DND-41 (cell line): ENCODE data around the gene BTBD2.

Source experiments
- ATAC-seq: fragments of 200-7000 bp; cut with Tn5 transposase; 3 replicates; pipeline ENCODE4 v1.9.1; 2021; ENCODE audit warnings: low read depth; ENCODE audit not compliant: insufficient read depth
- DNase-seq: peaks from one replicate; pipeline ENCODE4 v3.0.0-alpha.2; 2020
- H2AFZ ChIP-seq: 2 replicates; pipeline ENCODE4 v1.6.0; 2012; ENCODE audit warnings: low read depth, low read length
- H3K27ac ChIP-seq: 2 replicates; pipeline ENCODE4 v1.5.1; 2012; ENCODE audit warnings: low read length, inconsistent platforms
- H3K27me3 ChIP-seq: fragments of 200-600 bp; sonication (generic); 2 replicates; pipeline ENCODE4 v1.6.0; 2012; ENCODE audit warnings: low read length, mild to moderate bottlenecking, inconsistent platforms; ENCODE audit not compliant: insufficient read depth, poor library complexity
- H3K36me3 ChIP-seq: 2 replicates; pipeline ENCODE4 v1.5.1; 2012; ENCODE audit warnings: low read length, inconsistent platforms; ENCODE audit not compliant: insufficient read depth
- H3K4me1 ChIP-seq: 2 replicates; pipeline ENCODE4 v1.5.1; 2012; ENCODE audit warnings: mild to moderate bottlenecking, low read length; ENCODE audit not compliant: insufficient read depth
- H3K4me2 ChIP-seq: 2 replicates; pipeline ENCODE4 v1.6.0; 2012; ENCODE audit warnings: mild to moderate bottlenecking, moderate library complexity, low read length, inconsistent platforms; ENCODE audit not compliant: insufficient read depth
- H3K4me3 ChIP-seq, 2 experiments: fragments of 200-600 bp in 1 of 2; shearing (Covaris generic) in 1 of 2; 2 replicates each; pipeline ENCODE4 v1.5.1; 2012 to 2016; ENCODE audit warnings: inconsistent platforms in 2 of 2, low read length in 2 of 2, mild to moderate bottlenecking in 2 of 2, low read depth in 1 of 2, moderate library complexity in 1 of 2
- H3K79me2 ChIP-seq: 2 replicates; pipeline ENCODE4 v1.6.0; 2012; ENCODE audit warnings: low read length, inconsistent platforms; ENCODE audit not compliant: insufficient read depth
- H3K9ac ChIP-seq: 2 replicates; pipeline ENCODE4 v1.6.0; 2012; ENCODE audit warnings: low read depth, mild to moderate bottlenecking, inconsistent platforms, low read length, moderate library complexity
- H3K9me3 ChIP-seq: 2 replicates; pipeline ENCODE4 v1.5.1; 2012; ENCODE audit warnings: low read length, moderate library complexity, mild to moderate bottlenecking, inconsistent platforms; ENCODE audit not compliant: insufficient read depth, severe bottlenecking
- H4K20me1 ChIP-seq: 2 replicates; pipeline ENCODE4 v1.6.0; 2012; ENCODE audit warnings: low read length; ENCODE audit not compliant: insufficient read depth
- CTCF ChIP-seq: IDR thresholded peaks from 2 replicates; pipeline ENCODE4 v1.5.1; 2012; ENCODE audit warnings: borderline replicate concordance, low read length, moderate library complexity, mild to moderate bottlenecking; ENCODE audit not compliant: poor library complexity, severe bottlenecking; ENCODE audit errors: extremely low read depth
- EZH2 ChIP-seq: IDR thresholded peaks from 3 replicates; pipeline ENCODE4 v1.6.1; 2012; ENCODE audit warnings: borderline replicate concordance, low read depth, mild to moderate bottlenecking, moderate library complexity, low read length, inconsistent platforms; ENCODE audit not compliant: severe bottlenecking

Gene BTBD2

DNA sequence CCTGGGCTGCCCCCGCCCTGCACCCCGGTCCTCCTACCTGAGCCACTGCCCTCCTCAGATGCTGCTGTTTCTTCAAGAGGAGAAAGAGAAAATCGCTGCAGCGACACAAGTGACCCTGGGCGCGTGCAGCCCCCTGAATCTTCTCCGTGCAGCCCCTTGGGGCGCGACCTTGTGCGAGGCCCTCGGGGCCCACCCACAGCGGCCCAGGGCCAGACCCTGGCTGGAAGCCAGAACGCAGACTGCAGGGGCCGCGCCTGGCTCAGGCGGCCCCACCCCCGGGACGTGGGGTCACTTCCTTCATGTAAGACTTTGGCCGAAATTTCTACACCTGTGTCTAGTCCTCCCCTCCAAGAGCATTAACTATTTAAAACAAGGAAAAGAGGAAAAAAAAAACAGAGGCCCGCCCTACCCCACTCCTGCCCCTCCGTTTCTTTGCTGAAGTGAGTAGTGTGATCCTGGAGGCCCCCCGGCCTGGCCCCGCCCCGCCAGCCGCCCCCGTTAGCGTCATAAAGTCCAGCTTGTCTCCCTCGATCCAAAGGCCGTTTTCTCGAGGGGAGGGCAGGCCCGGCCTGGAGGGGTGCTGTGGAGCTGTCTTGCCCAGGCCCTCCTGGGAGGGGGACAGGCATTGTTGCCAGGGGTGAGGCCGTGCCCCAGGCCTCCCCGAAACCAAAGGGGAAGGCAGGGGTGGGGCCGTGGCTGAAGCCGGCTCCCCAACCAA, 35.3 kb downstream of the BTBD2 start:
- H3K9ac ChIP-seq = no peak overlapping the region

DNA sequence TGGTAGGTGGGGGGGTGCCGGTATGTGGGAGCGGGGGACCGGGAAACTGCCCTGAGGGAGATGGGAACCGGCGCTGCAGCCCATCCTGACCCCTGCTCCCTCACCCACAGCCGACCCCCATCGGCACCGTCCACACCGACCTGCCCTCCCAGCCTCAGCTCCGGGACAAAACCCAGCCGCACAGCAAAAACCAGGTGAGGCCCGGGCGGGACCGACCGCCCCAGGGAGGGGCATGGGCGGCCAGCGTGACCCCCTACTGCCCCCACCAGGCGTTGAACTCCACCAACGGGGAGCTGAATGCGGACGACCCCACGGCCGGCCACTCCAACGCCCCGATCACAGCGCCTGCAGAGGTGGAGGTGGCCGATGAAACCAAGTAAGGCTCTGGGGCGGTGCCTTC, 35.9 kb downstream of the BTBD2 start:
- H3K4me1 ChIP-seq = no peaks in the 10 kb centered on the region
- H3K36me3 ChIP-seq = peaks cover 85% of the 10 kb centered on the region
- DNase-seq (no peak), ATAC-seq (no peak)
- H2AFZ ChIP-seq = no peak overlapping the region
- H3K4me2 ChIP-seq = no peak overlapping the region
- H3K9ac ChIP-seq = no peak overlapping the region
- no peaks in the 10 kb centered on the region for H3K27me3 ChIP-seq
- peaks cover 33% of the 10 kb centered on the region for H3K79me2 ChIP-seq
- H3K4me3 ChIP-seq = no peak overlapping the region
- H3K27ac ChIP-seq = no peak overlapping the region
- peaks cover 28% of the 10 kb centered on the region for H4K20me1 ChIP-seq
- TF ChIP-seq CTCF = no peak
- no peak for TF ChIP-seq EZH2
- no peaks in the 10 kb centered on the region for H3K9me3 ChIP-seq

More for the DNA sequence above, 35.3 kb downstream of the BTBD2 start:
- Histone ChIP-seq H3K4me1 (no peaks in the 10 kb centered on the region), H3K27me3 (no peaks in the 10 kb centered on the region), H3K27ac (no peak overlapping the region), H3K4me3 (no peak overlapping the region), H4K20me1 (peaks cover 26% of the 10 kb centered on the region), H3K79me2 (peaks cover 26% of the 10 kb centered on the region), H3K9me3 (no peaks in the 10 kb centered on the region), H3K36me3 (peaks cover 85% of the 10 kb centered on the region), H2AFZ (no peak overlapping the region), H3K4me2 (no peak overlapping the region)
- ATAC-seq (no peak), DNase-seq (no peak)
- no peak for TF ChIP-seq CTCF
- TF ChIP-seq EZH2 = no peak

DNA sequence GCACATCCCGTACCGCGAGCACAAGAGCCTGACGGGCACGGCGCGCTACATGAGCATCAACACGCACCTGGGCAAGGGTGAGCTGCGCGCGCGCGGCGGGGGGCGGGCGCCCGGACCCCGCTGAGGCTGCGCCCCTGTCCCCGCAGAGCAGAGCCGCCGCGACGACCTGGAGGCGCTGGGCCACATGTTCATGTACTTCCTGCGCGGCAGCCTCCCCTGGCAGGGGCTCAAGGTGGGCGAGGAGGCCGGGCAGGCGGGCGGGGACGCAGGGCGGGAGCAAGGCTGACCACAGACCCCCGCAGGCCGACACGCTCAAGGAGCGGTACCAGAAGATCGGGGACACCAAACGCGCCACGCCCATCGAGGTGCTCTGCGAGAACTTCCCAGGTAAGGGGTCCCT, 36.5 kb downstream of the BTBD2 start:
- H3K9ac ChIP-seq = no peak overlapping the region
- H3K9me3 ChIP-seq = no peaks in the 10 kb centered on the region
- no peak for TF ChIP-seq CTCF
- no peak for TF ChIP-seq EZH2
- peaks cover 34% of the 10 kb centered on the region for H4K20me1 ChIP-seq
- DNase-seq (no peak), ATAC-seq (no peak)
- no peaks in the 10 kb centered on the region for H3K27me3 ChIP-seq
- peaks cover 39% of the 10 kb centered on the region for H3K79me2 ChIP-seq
- H3K4me3 ChIP-seq = no peak overlapping the region
- no peaks in the 10 kb centered on the region for H3K4me1 ChIP-seq
- no peak overlapping the region for H3K4me2 ChIP-seq
- H3K36me3 ChIP-seq = peaks cover 85% of the 10 kb centered on the region
- H2AFZ ChIP-seq = no peak overlapping the region
- no peak overlapping the region for H3K27ac ChIP-seq
